AG04450 (cell line): ENCODE results near the gene OSGEP. TPM values are rescaled to one million over a fixed set of nuclear protein-coding genes. Genes with fewer than 3 reads are reported as not detected.

Experiments used
- CTCF ChIA-PET: fragments of 300-600, 350-600 bp; formaldehyde crosslinking; extraction: SDS; loops from one replicate; lab custom pipeline; 2022; ENCODE audit warnings: antibody characterized with exemption, inconsistent platforms; lab: Charles Lee
- POLR2A ChIA-PET: fragments of 350-600 bp; formaldehyde crosslinking; extraction: SDS; loops from one replicate; lab custom pipeline; 2021; ENCODE audit warnings: antibody characterized with exemption, inconsistent platforms; lab: Yijun Ruan, JAX
- DNase-seq: peaks from one replicate; pipeline ENCODE4 v3.0.0-alpha.2; 2011; ENCODE audit warnings: low read depth, low spot score
- H3K27ac ChIP-seq: one replicate; pipeline ENCODE4 v1.5.1; 2012; ENCODE audit warnings: low read depth, low read length, control low read depth
- H3K27me3 ChIP-seq: one replicate; pipeline ENCODE4 v1.6.0; 2012; ENCODE audit warnings: low read length; ENCODE audit not compliant: control insufficient read depth, insufficient read depth
- H3K4me3 ChIP-seq: 2 replicates; pipeline ENCODE4 v1.5.1; 2011; ENCODE audit warnings: mild to moderate bottlenecking, low read depth, low read length, control low read depth
- H3K9me3 ChIP-seq: 2 replicates; pipeline ENCODE4 v1.5.1; 2012; ENCODE audit warnings: low read length; ENCODE audit not compliant: control insufficient read depth, insufficient read depth
- polyA plus RNA-seq: library from polyadenylated mRNA; depleted of rRNA; stranded (reverse); fragments of >200 nt; gene quantifications from 2 replicates; pipeline ENCODE4 v1.2.3, GENCODE V29; 2011
- TF ChIP-seq, protein P1 (sequence below): IDR thresholded peaks from 2 replicates; pipeline ENCODE4 v1.5.1; 2011; ENCODE audit warnings: low read depth, low read length, control low read depth, inconsistent platforms

OSGEP gene
- polyA plus RNA-seq, 1 experiment = 29.2 TPM

DNA sequence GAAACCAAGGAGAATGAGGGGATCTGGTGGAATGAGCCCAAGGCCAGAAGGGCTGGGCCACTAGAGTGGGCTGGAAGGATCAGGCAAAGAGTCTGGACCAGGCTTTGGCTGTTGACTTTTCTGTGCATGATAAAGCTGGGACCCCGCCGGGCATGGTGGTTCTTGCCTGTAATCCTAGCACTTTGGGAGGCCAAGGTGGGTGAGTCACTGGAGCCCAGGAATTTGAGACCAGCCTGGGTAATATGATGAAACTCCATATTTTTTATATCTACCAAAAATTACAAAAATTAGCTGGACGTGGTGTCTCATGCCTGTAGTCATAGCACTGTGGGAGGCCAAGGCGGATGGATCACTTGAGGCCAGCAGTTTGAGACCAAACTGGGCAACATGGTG is 18.3 kb downstream of the OSGEP start:
- no peaks in the 10 kb centered on the region; the same call in 1 of the 2 replicates for H3K9me3 ChIP-seq
- CTCF ChIA-PET = interaction anchor here (4.4 kb wide), 1 partner anchor 21 kb away, joined by 22 read pairs; no protein-coding TSS in a partner anchor
- H3K4me3 ChIP-seq = no peak overlapping the region
- H3K27ac ChIP-seq = no peak overlapping the region
- POLR2A ChIA-PET = interaction anchor here (0.6 kb wide), 1 partner anchor 19 kb away, joined by 3 read pairs; the partner anchor contains the start of genes APEX1 and OSGEP
- no peak for DNase-seq
- peaks cover 3% of the 10 kb centered on the region for H3K27me3 ChIP-seq
- TF ChIP-seq, protein P1, sequence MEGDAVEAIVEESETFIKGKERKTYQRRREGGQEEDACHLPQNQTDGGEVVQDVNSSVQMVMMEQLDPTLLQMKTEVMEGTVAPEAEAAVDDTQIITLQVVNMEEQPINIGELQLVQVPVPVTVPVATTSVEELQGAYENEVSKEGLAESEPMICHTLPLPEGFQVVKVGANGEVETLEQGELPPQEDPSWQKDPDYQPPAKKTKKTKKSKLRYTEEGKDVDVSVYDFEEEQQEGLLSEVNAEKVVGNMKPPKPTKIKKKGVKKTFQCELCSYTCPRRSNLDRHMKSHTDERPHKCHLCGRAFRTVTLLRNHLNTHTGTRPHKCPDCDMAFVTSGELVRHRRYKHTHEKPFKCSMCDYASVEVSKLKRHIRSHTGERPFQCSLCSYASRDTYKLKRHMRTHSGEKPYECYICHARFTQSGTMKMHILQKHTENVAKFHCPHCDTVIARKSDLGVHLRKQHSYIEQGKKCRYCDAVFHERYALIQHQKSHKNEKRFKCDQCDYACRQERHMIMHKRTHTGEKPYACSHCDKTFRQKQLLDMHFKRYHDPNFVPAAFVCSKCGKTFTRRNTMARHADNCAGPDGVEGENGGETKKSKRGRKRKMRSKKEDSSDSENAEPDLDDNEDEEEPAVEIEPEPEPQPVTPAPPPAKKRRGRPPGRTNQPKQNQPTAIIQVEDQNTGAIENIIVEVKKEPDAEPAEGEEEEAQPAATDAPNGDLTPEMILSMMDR = no peak

DNA sequence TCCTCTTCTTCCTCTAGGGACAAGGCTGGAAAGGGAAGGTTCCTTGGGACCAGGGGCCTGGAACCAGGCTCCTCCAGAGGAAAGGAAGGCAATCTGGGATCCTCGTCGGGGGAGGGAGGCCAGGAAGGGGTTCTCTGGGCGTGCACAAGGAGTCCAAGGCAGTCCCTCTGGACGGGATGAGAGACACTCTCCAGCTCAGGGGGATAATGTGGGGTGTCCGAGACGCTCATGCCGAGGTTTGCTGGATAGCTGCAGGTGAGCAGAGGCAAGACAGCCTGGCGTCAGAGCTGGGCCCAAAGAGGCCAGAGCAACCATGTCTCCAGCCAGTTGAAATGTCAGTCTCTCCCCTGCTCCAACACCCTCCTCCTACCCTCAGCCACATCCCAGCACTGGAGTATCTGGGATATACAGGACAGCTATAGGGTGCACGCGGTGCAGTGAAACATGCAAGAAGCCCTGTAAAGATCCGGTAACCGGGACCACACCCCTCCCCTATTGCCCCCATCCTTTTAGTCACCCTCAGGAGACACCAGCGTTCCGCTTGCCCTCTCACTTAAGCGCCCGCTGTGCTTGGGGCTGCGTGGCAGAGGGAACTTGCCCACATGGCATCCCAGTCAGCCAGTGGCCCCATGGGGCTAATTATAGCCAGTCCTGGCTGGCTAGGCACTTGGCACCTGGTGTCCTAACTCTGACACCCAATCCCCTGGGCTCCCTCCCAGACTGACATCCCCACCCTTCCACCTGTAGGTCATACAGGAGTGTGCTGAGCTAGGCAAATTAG is 18.8 kb downstream of the OSGEP start, which contains the start of gene KLHL33:
Gene KLHL33, minus strand, starts transcription at position 585 of the 781 bp plus-strand sequence. Its CDS starts 355 bp downstream, at position 230.
- H3K4me3 ChIP-seq = no peak within 1 kb of the TSS
- ChIA-PET POLR2A (no interaction called here), CTCF (interaction anchor here (4.4 kb wide), 1 partner anchor 21 kb away, joined by 22 read pairs; no protein-coding TSS in a partner anchor)
- H3K27ac ChIP-seq = no peak within 1 kb of the TSS
- H3K9me3 ChIP-seq = no peaks in the 10 kb centered on the region; the same call in 1 of the 2 replicates
- TF ChIP-seq, protein P1 = no peak
- DNase-seq = no peak
- peaks cover 3% of the 10 kb centered on the region for H3K27me3 ChIP-seq

DNA sequence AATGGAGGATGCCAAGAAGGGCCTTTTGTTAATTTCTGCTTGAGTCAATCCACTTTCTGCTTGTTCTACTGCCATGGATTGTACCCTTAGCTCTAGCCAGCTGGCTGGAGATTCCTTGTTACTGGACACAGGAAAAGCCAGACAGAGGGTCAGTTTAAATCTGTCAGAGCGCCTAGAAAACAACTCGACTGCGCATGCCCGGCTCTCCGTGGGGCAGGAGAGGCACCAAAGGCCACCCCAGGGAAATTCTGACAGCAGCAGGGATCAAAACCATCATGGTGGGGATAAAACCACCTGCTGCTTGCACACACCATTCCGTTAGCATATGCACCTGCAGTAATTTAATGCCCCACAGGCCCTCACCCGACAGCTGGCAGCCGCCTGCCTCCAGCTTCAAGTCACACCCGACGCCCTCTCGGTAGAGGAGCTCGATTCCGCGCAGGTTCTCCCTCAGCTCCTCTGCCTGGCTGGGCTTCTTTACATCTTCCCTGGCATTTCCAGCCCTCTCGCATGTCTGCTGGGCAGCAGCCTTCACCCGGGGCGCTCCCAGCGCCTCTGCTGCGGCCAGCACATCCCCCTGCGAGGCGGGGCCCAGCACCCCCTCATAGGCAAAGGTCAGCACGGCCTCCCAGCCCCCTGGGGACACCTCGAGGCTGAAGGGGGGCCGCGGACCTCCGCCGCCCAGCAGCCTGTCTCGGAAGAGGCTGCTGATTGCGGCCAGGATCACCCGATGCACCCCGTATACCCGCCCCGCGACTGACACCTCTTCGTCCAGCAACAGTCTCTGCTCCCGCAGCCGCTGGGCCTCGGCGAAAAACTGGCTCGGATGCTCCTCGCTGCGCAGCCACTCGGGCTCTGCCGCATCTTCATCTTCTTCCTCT is 19.7 kb downstream of the OSGEP start:
- H3K4me3 ChIP-seq = no peak overlapping the region
- CTCF ChIA-PET = interaction anchor here (4.4 kb wide), 1 partner anchor 20 kb away, joined by 22 read pairs; no protein-coding TSS in a partner anchor
- no peaks in the 10 kb centered on the region; the same call in 1 of the 2 replicates for H3K9me3 ChIP-seq
- DNase-seq = no peak
- H3K27me3 ChIP-seq = peaks cover 3% of the 10 kb centered on the region
- POLR2A ChIA-PET = interaction anchor here (0.7 kb wide), 1 partner anchor 22 kb away, joined by 3 read pairs; the partner anchor contains the start of gene TEP1
- H3K27ac ChIP-seq = no peak overlapping the region
- TF ChIP-seq, protein P1 = no peak

DNA sequence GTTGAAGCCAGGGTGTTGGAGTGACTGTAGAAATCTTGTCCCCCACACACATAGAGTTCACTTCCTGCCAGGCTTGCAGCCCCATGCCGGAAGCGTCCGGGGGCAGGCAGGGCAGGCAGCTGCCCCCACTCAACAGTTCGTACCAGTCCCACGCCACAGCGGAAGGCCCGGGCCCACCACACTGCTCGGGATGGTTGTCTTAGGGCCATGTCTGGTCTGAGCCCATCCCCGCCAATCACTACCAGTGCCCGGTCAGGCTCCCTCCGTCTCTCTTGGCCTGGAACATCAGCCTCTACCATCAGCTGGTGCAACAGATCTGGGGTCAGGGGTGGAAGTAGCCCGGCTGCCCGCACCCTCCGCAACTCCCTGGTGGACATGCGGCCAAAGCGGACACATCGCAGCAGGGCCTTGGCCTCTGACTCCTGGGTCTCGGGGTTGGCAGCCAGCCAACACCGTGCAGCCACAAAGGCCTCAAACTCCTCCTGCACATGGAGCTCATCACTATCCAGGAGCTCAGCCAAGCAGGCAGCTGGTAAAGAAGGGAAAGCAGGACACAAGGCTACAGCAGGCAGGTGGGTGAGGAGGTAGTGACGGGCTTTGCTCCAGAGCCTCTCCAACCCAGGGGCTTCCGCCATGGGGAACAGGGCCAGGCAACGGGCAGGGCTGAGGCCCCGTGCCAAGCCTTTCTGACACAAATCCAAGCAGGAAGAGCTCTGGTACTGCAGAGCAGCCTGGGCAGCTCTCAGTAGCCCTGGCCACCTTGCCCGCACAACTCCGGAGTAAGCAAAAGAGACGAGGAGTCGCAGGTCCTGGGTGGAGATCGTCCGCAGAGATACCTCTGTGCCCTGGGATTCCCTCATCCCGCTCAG is 24.6 kb downstream of the OSGEP start:
- Histone ChIP-seq H3K4me3 (no peak overlapping the region), H3K27ac (no peak overlapping the region), H3K27me3 (no peaks in the 10 kb centered on the region), H3K9me3 (no peaks in the 10 kb centered on the region; the same call in 1 of the 2 replicates)
- CTCF ChIA-PET = interaction anchor here (2.4 kb wide), 1 partner anchor 14 kb away, joined by 11 read pairs; no protein-coding TSS in a partner anchor
- no peak for DNase-seq
- TF ChIP-seq, protein P1 = no peak
- POLR2A ChIA-PET = no interaction called here
